ENCODE measurements around the gene FARP2. TPM values are rescaled to one million over a fixed set of nuclear protein-coding genes. Genes with fewer than 3 reads are reported as not detected.
"Not testable (repeated sequence)": the region's sequence is repeated elsewhere in the genome, so short reads cannot be mapped to it uniquely, and the experiment has no call there.

The FARP2 gene
- total RNA-seq, 4 donors from 2014 or later = 26.8 to 37.9 (median 30.2) TPM

DNA sequence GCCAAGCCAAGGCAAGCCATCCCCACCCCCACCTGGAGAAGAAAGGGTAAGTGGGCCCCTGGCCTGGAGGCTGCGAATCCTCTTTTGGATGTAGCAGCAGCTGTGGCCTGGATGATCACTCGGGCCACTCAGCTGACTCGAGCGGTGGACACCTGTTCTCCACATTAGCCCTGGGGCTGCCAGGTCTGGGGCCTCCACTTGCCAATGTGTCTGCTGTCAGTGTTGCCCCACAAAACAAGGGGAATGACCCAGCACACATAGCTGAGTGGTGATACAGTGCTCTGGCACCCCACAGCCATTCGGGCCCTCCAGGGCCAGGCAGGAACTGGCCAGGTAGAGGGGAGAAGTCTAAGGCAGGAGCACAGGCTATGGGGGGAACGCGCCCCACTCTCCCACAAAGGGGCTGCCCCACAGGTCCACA lies 149.7 kb downstream of the FARP2 start:
- intact Hi-C loops (cut with DNase I) = loop anchor here (5.0 kb wide), 1 partner anchor 107 kb away; no protein-coding TSS in a partner anchor
- Histone ChIP-seq H3K27ac (replicated peaks in 1 of 4) (no peak overlapping the region), H3K9me3 (no peaks in the 10 kb centered on the region), H3K36me3 (peaks cover 5 to 21% (median 19%) of the 10 kb centered on the region in 4 donors), H3K27me3 (no peaks in the 10 kb centered on the region), H3K4me3 (no peak overlapping the region), H3K4me1 (peaks cover 31 to 51% (median 43%) of the 10 kb centered on the region in 4 donors)
- 100% methylated on average over 2 of the region's 7 CpGs for WGBS
- TF ChIP-seq CTCF (IDR thresholded peaks at IDR 0.05) (no peak), EP300 (IDR thresholded peaks at IDR 0.05) (no peak), POLR2AphosphoS5 (IDR thresholded peaks at IDR 0.05) (no peak), POLR2A (IDR thresholded peaks at IDR 0.05; ENCODE audit: low read depth) (no peak)
- DNase-seq (ENCODE audit: extremely low spot score) = no peak

- not testable (repeated sequence) for H3K27ac ChIP-seq (replicated peaks in 1 of 4); H3K27me3 ChIP-seq; DNase-seq (ENCODE audit: extremely low spot score); H3K4me3 ChIP-seq; H3K9me3 ChIP-seq
- WGBS = 91% methylated on average over 11 of the region's 11 CpGs
- intact Hi-C loops (cut with DNase I) = loop anchor here (5.0 kb wide), 1 partner anchor 106 kb away; no protein-coding TSS in a partner anchor
- H3K36me3 ChIP-seq = peaks cover 2 to 21% (median 16%) of the 10 kb centered on the region in 4 donors
- H3K4me1 ChIP-seq = peaks cover 31 to 51% (median 43%) of the 10 kb centered on the region in 4 donors
Measured at GRCh38 chr2:241506317-241506716, 150.2 kb downstream of the FARP2 start.

- intact Hi-C loops (cut with DNase I) = loop anchor here (5.0 kb wide), 1 partner anchor 105 kb away; no protein-coding TSS in a partner anchor
- TF ChIP-seq CTCF (IDR thresholded peaks at IDR 0.05) = no peak
- peak in 1 of 2 donors; percentile 39 for TF ChIP-seq POLR2AphosphoS5 (IDR thresholded peaks at IDR 0.05)
- no peak for DNase-seq (ENCODE audit: extremely low spot score)
- no peaks in the 10 kb centered on the region for H3K27me3 ChIP-seq
- H3K27ac ChIP-seq (replicated peaks in 1 of 4) = peak overlapping the region; percentile 88 to 95 (median 92)
- WGBS = 57% methylated on average over 13 of the region's 19 CpGs
- peaks cover 0 to 18% (median 11%) of the 10 kb centered on the region in 4 donors for H3K36me3 ChIP-seq
- H3K4me3 ChIP-seq = peak overlapping the region; percentile 82 to 100 (median 98)
- peaks cover 31 to 51% (median 43%) of the 10 kb centered on the region in 4 donors for H3K4me1 ChIP-seq
- no peaks in the 10 kb centered on the region for H3K9me3 ChIP-seq
Measured at GRCh38 chr2:241506793-241507429, 150.8 kb downstream of the FARP2 start.

DNA sequence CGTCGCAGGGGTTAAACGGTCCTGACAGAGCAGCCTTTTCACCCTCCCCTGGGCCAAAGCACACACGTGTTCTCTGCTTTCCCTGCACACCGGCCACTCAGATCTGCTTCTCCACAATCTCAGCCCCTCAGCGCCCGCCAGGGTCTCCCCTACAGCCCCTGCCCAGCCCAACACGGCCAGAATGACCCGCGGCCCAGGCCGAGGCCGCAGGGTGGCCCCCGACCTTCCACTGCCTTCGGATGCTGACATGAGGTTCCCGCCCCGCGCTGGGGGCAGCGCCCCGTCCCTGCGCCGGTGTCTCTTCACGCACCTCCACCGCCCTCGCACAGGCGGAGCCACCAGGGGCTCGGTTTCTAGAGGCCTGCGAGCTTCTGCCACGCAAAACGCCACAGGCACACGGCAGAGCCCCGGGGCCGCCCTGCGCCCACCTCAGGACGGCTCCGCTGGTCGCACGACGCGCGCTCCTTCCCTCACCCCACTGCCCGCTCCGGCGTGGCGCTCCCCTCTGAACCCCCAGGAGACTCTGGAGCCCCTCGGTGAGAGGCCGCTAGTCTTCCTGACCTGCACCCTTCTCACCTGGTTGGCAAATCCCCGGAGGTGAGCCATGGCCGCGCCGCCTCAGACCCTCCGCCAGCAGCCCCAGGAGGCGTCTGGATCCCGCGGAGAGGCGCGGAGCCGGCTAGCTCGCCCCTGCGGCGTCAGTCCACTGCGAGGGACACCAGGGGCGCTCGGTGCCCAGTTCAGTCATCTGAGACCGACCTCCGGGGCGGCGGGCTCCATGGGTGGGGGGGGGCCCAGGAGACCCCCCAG lies 151.6 kb downstream of the FARP2 start:
- no peak for DNase-seq (ENCODE audit: extremely low spot score)
- peak overlapping the region; percentile 88 to 95 (median 92) for H3K27ac ChIP-seq (replicated peaks in 1 of 4)
- WGBS = 4% methylated on average over 17 of the region's 67 CpGs

More for the DNA sequence above, 151.6 kb downstream of the FARP2 start:
- TF ChIP-seq CTCF (IDR thresholded peaks at IDR 0.05) = peak in 1 of 3 experiments; percentile 37
- TF ChIP-seq POLR2AphosphoS5 (IDR thresholded peaks at IDR 0.05) = no peak
- intact Hi-C loops (cut with DNase I) = loop anchor here (5.0 kb wide), 1 partner anchor 105 kb away; no protein-coding TSS in a partner anchor
- H3K4me3 ChIP-seq = peak overlapping the region; percentile 82 to 100 (median 98)
- peaks cover 31 to 51% (median 43%) of the 10 kb centered on the region in 4 donors for H3K4me1 ChIP-seq
- H3K36me3 ChIP-seq = peaks cover 0 to 18% (median 7%) of the 10 kb centered on the region in 4 donors
- no peaks in the 10 kb centered on the region for H3K9me3 ChIP-seq
- H3K27me3 ChIP-seq = no peaks in the 10 kb centered on the region

Measured in esophagus muscularis mucosa (tissue), 4 donors.